HCT116 (cell line): ENCODE results near the gene SLCO4A1. TPM values are rescaled to one million over a fixed set of nuclear protein-coding genes. Genes with fewer than 3 reads are reported as not detected.

Experiments
- ATAC-seq: fragments of 200-7000 bp; cut with Tn5 transposase; 2 replicates; pipeline ENCODE4 v1.9.1; 2020; ENCODE audit warnings: mild to moderate bottlenecking, moderate library complexity
- BruUV-seq: library from RNA; stranded (reverse); fragments of 400-500 nt; replicated peaks from 2 replicates; lab custom pipeline; 2021; lab: Mats Ljungman, UMichigan
- CTCF ChIA-PET: fragments of 300-600 bp; sonication (Branson Sonifier 250); formaldehyde crosslinking; loops from one replicate; lab custom pipeline; 2021; ENCODE audit warnings: antibody characterized with exemption; lab: Charles Lee
- POLR2A ChIA-PET: fragments of 300-600, 350-600 bp; sonication (Branson Sonifier 250); formaldehyde crosslinking; loops from one replicate; lab custom pipeline; 2021; ENCODE audit warnings: antibody characterized with exemption; lab: Charles Lee
- RAD21 ChIA-PET, 2 experiments: fragments of 300-600 bp; sonication (Branson Sonifier 250); formaldehyde crosslinking; loops; one replicate each; lab custom pipeline; 2023; ENCODE audit warnings: low total read pairs in 2 of 2; ENCODE audit not compliant: uncharacterized antibody in 2 of 2, unreplicated experiment in 2 of 2, low non-redundant PET in 1 of 2; lab: Charles Lee
- DNase-seq: peaks from one replicate; pipeline ENCODE4 v3.0.0-alpha.2; 2010; ENCODE audit warnings: low read depth, low spot score
- H2AFZ ChIP-seq: fragments of 200-600 bp; shearing (Covaris generic), sonication (generic); 2 replicates; pipeline ENCODE4 v1.6.1; 2017; ENCODE audit warnings: low read depth, mixed run types, mixed read lengths, antibody characterized with exemption, low read length; ENCODE audit not compliant: poor library complexity, severe bottlenecking
- H3K27ac ChIP-seq: 2 replicates; pipeline ENCODE4 v1.5.1; 2012; ENCODE audit warnings: low read depth, low read length
- H3K27me3 ChIP-seq: fragments of 200-600 bp; sonication (generic); 2 replicates; pipeline ENCODE4 v1.6.1; 2016; ENCODE audit warnings: mixed run types, low read length, mixed read lengths; ENCODE audit not compliant: insufficient read depth
- H3K36me3 ChIP-seq, 2 experiments: fragments of 200-500 bp in 1 of 2; fragments of 200-600 bp in 1 of 2; sonication (Bioruptor generic) in 1 of 2; sonication (generic) in 1 of 2; 2 replicates each; pipeline versions ENCODE4 v1.5.1 to v1.6.1; 2014 to 2016; ENCODE audit warnings: low read length in 2 of 2, inconsistent platforms in 1 of 2, mixed read lengths in 1 of 2, mixed run types in 1 of 2; ENCODE audit not compliant: insufficient read depth in 2 of 2, control insufficient read depth in 1 of 2
- H3K4me1 ChIP-seq, 2 experiments: fragments of 200-600 bp in 1 of 2; sonication (generic) in 1 of 2; 2 replicates each; pipeline versions ENCODE4 v1.5.1 to v1.6.1; 2012 to 2017; ENCODE audit warnings: low read length in 2 of 2, inconsistent platforms in 1 of 2, mild to moderate bottlenecking in 1 of 2, mixed read lengths in 1 of 2, mixed run types in 1 of 2, moderate library complexity in 1 of 2; ENCODE audit not compliant: insufficient read depth in 2 of 2, control insufficient read depth in 1 of 2
- H3K4me2 ChIP-seq: fragments of 200-600 bp; sonication (generic); 2 replicates; pipeline ENCODE4 v1.6.1; 2017; ENCODE audit warnings: mixed run types, low read length, mixed read lengths
- H3K4me3 ChIP-seq, 2 experiments: fragments of 200-600 bp in 1 of 2; sonication (generic) in 1 of 2; replicated peaks in 1 of 2; 2 replicates each; pipeline ENCODE4 v1.5.1; 2011 to 2016; ENCODE audit warnings: low read length in 2 of 2, control low read depth in 1 of 2, low read depth in 1 of 2, mild to moderate bottlenecking in 1 of 2, mixed read lengths in 1 of 2, mixed run types in 1 of 2
- H3K79me2 ChIP-seq: fragments of 200-600 bp; sonication (generic); 2 replicates; pipeline ENCODE4 v1.6.1; 2017; ENCODE audit warnings: mild to moderate bottlenecking, mixed run types, low read length, moderate library complexity, mixed read lengths; ENCODE audit not compliant: insufficient read depth
- H3K9ac ChIP-seq: fragments of 200-600 bp; sonication (generic); 2 replicates; pipeline ENCODE4 v1.6.1; 2016; ENCODE audit warnings: low read length, mixed read lengths
- H3K9me2 ChIP-seq: fragments of 200-600 bp; sonication (generic), shearing (Covaris generic); 2 replicates; pipeline ENCODE4 v1.6.1; 2017; ENCODE audit warnings: mixed run types, mild to moderate bottlenecking, moderate library complexity; ENCODE audit not compliant: insufficient read depth
- H3K9me3 ChIP-seq, 2 experiments: fragments of 200-500 bp in 1 of 2; fragments of 200-600 bp in 1 of 2; sonication (Bioruptor generic) in 1 of 2; sonication (generic) in 1 of 2; 2 replicates each; pipeline ENCODE4 v1.6.1; 2014 to 2017; ENCODE audit warnings: low read length in 2 of 2, mixed read lengths in 2 of 2, inconsistent platforms in 1 of 2, low read depth in 1 of 2, mild to moderate bottlenecking in 1 of 2, mixed run types in 1 of 2, moderate library complexity in 1 of 2; ENCODE audit not compliant: control insufficient read depth in 1 of 2, insufficient read depth in 1 of 2
- H4K20me1 ChIP-seq: fragments of 200-600 bp; sonication (generic), shearing (Covaris generic); 2 replicates; pipeline ENCODE4 v1.6.1; 2017; ENCODE audit warnings: mixed run types, mild to moderate bottlenecking, moderate library complexity; ENCODE audit not compliant: insufficient read depth
- FOSL1 ChIP-seq: IDR thresholded peaks from 2 replicates; pipeline ENCODE4 v1.6.1; 2012; ENCODE audit warnings: low read depth
- POLR2A ChIP-seq: IDR thresholded peaks from 2 replicates; pipeline ENCODE4 v1.7.0; 2011; ENCODE audit warnings: borderline replicate concordance; ENCODE audit not compliant: insufficient read depth, insufficient read length; ENCODE audit errors: extremely low read depth
- RAD21 ChIP-seq: IDR thresholded peaks from 2 replicates; pipeline ENCODE4 v1.6.1; 2012; ENCODE audit warnings: low read depth, mild to moderate bottlenecking
- SRF ChIP-seq: IDR thresholded peaks from 2 replicates; pipeline ENCODE4 v1.6.1; 2012; ENCODE audit warnings: low read depth
- ZNF274 ChIP-seq: fragments of 200-500 bp; sonication (Bioruptor generic); IDR thresholded peaks from 2 replicates; pipeline ENCODE4 v1.6.1; 2014; ENCODE audit warnings: mild to moderate bottlenecking, low read depth, low read length, inconsistent platforms
- intact Hi-C: fragments of 100-400 bp; cut with micrococcal nuclease; formaldehyde crosslinking; loops from 2 replicates; pipeline ENCODE4 v1.10.0; 2022
- total RNA-seq: library from RNA; stranded (reverse); gene quantifications from one replicate; pipeline ENCODE4 v1.2.1, GENCODE V29; 2021; ENCODE audit not compliant: unreplicated experiment
- TF ChIP-seq, protein P1 (sequence below): IDR thresholded peaks from 2 replicates; pipeline ENCODE4 v1.6.1; 2012
- TF ChIP-seq, protein P2 (sequence below): IDR thresholded peaks from 2 replicates; pipeline ENCODE4 v1.6.1; 2011; ENCODE audit warnings: mild to moderate bottlenecking, low read length, moderate library complexity; ENCODE audit not compliant: insufficient replicate concordance; ENCODE audit errors: extremely low read depth

Gene SLCO4A1
- total RNA-seq, 1 experiment from 2014 or later = 107 TPM

DNA sequence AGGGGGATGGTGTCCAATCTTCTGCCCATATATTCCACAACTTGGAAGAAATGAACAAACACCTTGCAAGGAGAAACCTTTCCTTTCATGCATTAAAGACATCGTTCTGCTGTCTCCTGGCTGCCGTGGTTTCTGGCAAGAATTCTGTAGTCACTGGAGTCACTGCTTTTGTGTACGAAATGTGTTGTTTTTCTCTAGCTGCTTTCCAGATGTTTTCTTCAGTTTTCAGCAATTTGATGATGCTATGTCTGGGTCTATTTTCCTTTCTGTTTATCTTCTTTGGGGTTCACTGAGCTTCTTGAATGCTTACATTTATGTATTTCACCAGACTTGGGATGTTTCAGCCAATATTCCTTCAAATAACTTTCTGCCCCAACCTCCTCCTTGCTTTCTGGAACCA lies 40.6 kb upstream of the SLCO4A1 start:
- H3K9me3 ChIP-seq = no peaks in the 10 kb centered on the region
- peaks cover 11 to 16% of the 10 kb centered on the region in 2 experiments; a peak in 3 of 4 replicates for H3K4me1 ChIP-seq
- H3K9ac ChIP-seq = no peak overlapping the region
- no peak overlapping the region for H3K27ac ChIP-seq
- H3K4me2 ChIP-seq = no peak overlapping the region
- DNase-seq (no peak), ATAC-seq (no peak)
- no peak for TF ChIP-seq POLR2A
- TF ChIP-seq, protein P1, sequence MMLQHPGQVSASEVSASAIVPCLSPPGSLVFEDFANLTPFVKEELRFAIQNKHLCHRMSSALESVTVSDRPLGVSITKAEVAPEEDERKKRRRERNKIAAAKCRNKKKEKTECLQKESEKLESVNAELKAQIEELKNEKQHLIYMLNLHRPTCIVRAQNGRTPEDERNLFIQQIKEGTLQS = no peak
- no peak for TF ChIP-seq ZNF274
- TF ChIP-seq FOSL1 = no peak
- POLR2A ChIA-PET = no interaction called here
- BruUV-seq = no TSS peak
- intact Hi-C loops = no loop called here
- RAD21 ChIA-PET = no interaction called here
- H3K79me2 ChIP-seq = no peaks in the 10 kb centered on the region
- no peaks in the 10 kb centered on the region for H3K36me3 ChIP-seq
- H4K20me1 ChIP-seq = no peaks in the 10 kb centered on the region
- no peak overlapping the region for H3K4me3 ChIP-seq
- no peaks in the 10 kb centered on the region for H3K27me3 ChIP-seq
- no peak overlapping the region for H2AFZ ChIP-seq
- CTCF ChIA-PET = no interaction called here
- no peaks in the 10 kb centered on the region for H3K9me2 ChIP-seq

DNA sequence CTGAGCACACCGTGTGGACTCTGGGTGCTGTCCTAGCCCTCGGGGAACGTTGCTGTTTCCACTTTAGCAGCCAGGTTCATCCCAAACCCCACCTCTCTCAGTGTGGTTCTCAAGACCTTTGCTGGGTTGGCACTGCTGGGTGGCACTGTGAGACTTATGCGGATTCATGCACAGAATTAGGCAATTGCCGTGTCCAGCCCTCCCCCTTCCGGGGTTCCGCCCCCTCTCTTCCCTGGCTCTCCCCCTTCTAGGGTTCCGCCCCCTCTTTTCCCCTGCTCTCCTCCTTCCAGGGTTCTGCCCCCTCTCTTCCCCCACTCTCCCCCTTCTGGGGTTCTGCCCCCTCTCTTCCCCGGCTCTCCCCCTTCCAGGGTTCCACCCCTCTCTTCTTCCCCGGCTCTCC lies 39.8 kb upstream of the SLCO4A1 start:
- no peak for DNase-seq
- Histone ChIP-seq H3K79me2 (no peaks in the 10 kb centered on the region), H3K9ac (no peak overlapping the region), H2AFZ (no peak overlapping the region), H3K4me3 (no peak overlapping the region), H3K9me2 (no peaks in the 10 kb centered on the region), H3K36me3 (no peaks in the 10 kb centered on the region), H3K9me3 (no peaks in the 10 kb centered on the region), H3K27ac (no peak overlapping the region), H3K27me3 (no peaks in the 10 kb centered on the region), H4K20me1 (no peaks in the 10 kb centered on the region), H3K4me2 (no peak overlapping the region), H3K4me1 (peaks cover 11 to 16% of the 10 kb centered on the region in 2 experiments; a peak in 3 of 4 replicates)
- POLR2A ChIA-PET = no interaction called here
- intact Hi-C loops = no loop called here
- no TSS peak for BruUV-seq
- RAD21 ChIA-PET = no interaction called here
- ATAC-seq = no peak
- CTCF ChIA-PET = no interaction called here
- TF ChIP-seq FOSL1 (no peak), POLR2A (no peak), RAD21 (no peak), SRF (no peak)
- TF ChIP-seq, protein P2, sequence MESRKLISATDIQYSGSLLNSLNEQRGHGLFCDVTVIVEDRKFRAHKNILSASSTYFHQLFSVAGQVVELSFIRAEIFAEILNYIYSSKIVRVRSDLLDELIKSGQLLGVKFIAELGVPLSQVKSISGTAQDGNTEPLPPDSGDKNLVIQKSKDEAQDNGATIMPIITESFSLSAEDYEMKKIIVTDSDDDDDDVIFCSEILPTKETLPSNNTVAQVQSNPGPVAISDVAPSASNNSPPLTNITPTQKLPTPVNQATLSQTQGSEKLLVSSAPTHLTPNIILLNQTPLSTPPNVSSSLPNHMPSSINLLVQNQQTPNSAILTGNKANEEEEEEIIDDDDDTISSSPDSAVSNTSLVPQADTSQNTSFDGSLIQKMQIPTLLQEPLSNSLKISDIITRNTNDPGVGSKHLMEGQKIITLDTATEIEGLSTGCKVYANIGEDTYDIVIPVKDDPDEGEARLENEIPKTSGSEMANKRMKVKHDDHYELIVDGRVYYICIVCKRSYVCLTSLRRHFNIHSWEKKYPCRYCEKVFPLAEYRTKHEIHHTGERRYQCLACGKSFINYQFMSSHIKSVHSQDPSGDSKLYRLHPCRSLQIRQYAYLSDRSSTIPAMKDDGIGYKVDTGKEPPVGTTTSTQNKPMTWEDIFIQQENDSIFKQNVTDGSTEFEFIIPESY = no peak
- TF ChIP-seq, protein P1 = no peak
